Gastrocnemius medialis (tissue), 4 donors: ENCODE data around the gene MEGF8.

Source experiments
- CTCF ChIP-seq, 5 experiments: fragments of 450-650 bp in 3 of 5; fragments of 200-600 bp in 2 of 5; sonication (generic) in 2 of 5; IDR thresholded peaks in 4 of 5; conservative IDR thresholded peaks in 1 of 5; 1 replicate in 4 of 5; 2 replicates in 1 of 5; pipeline ENCODE4 v1.5.1; 2016 to 2019; ENCODE audit warnings: antibody characterized with exemption in 5 of 5, mild to moderate bottlenecking in 3 of 5, moderate library complexity in 3 of 5
- POLR2A ChIP-seq, 2 donors: fragments of 450-650 bp; IDR thresholded peaks; one replicate each; pipeline ENCODE4 v1.6.1; 2017; ENCODE audit warnings: antibody characterized with exemption in 2 of 2, mild to moderate bottlenecking in 2 of 2, moderate library complexity in 2 of 2

GRCh38 chr19:42348211-42348610 is 22.8 kb downstream of the MEGF8 start:
- TF ChIP-seq CTCF (IDR thresholded peaks at IDR 0.05 in 4 of 5, conservative IDR thresholded peaks at IDR 0.05 in 1 of 5): no peak
- no peak for TF ChIP-seq POLR2A (IDR thresholded peaks at IDR 0.05)
